Keratinocyte (primary cell): ENCODE data around the gene IFFO2. TPM values are rescaled to one million over a fixed set of nuclear protein-coding genes. Genes with fewer than 3 reads are reported as not detected.

Experiments used
- DNase-seq: peaks from one replicate; pipeline ENCODE4 v3.0.0-alpha.2; 2011; ENCODE audit warnings: low read depth, missing footprints, low spot score
- FAIRE-seq: peaks from 2 replicates; lab custom pipeline; 2011; peaks lifted over from hg19 to GRCh38; lab: Jason Lieb, UNC
- H2AFZ ChIP-seq: 2 replicates; pipeline ENCODE4 v1.6.0; 2012; ENCODE audit warnings: low read length, control low read depth, inconsistent platforms; ENCODE audit not compliant: control insufficient read depth
- H3K27ac ChIP-seq: 2 replicates; pipeline ENCODE4 v1.5.1; 2011; ENCODE audit warnings: low read length; ENCODE audit not compliant: control insufficient read depth, insufficient read depth
- H3K27me3 ChIP-seq: 3 replicates; pipeline ENCODE4 v1.6.0; 2011; ENCODE audit warnings: low read length; ENCODE audit not compliant: control insufficient read depth, insufficient read depth; ENCODE audit errors: extremely low read depth
- H3K36me3 ChIP-seq, 2 experiments: 2 replicates in 1 of 2; 3 replicates in 1 of 2; pipeline ENCODE4 v1.5.1; 2011; ENCODE audit warnings: low read length in 2 of 2, mild to moderate bottlenecking in 1 of 2; ENCODE audit not compliant: control insufficient read depth in 2 of 2, insufficient read depth in 2 of 2; ENCODE audit errors: extremely low read depth in 1 of 2
- H3K4me1 ChIP-seq: 3 replicates; pipeline ENCODE4 v1.5.1; 2011; ENCODE audit warnings: low read length; ENCODE audit not compliant: control insufficient read depth, insufficient read depth; ENCODE audit errors: extremely low read depth
- H3K4me2 ChIP-seq: 3 replicates; pipeline ENCODE4 v1.6.0; 2011; ENCODE audit warnings: low read depth, low read length; ENCODE audit not compliant: control insufficient read depth, insufficient read depth; ENCODE audit errors: extremely low read depth
- H3K4me3 ChIP-seq, 3 experiments: fragments of 200-600 bp in 1 of 3; sonication (generic) in 1 of 3; 2 replicates in 2 of 3; 3 replicates in 1 of 3; pipeline ENCODE4 v1.5.1; 2011 to 2016; ENCODE audit warnings: low read length in 3 of 3, mild to moderate bottlenecking in 3 of 3, control low read depth in 2 of 3, inconsistent platforms in 1 of 3, low read depth in 1 of 3, mixed read lengths in 1 of 3, mixed run types in 1 of 3, moderate library complexity in 1 of 3; ENCODE audit not compliant: control insufficient read depth in 2 of 3, insufficient read depth in 2 of 3; ENCODE audit errors: extremely low read depth in 1 of 3
- H3K79me2 ChIP-seq: 2 replicates; pipeline ENCODE4 v1.6.0; 2012; ENCODE audit warnings: low read length; ENCODE audit not compliant: control insufficient read depth, insufficient read depth
- H3K9ac ChIP-seq: 3 replicates; pipeline ENCODE4 v1.6.0; 2011; ENCODE audit warnings: low read length; ENCODE audit not compliant: control insufficient read depth, insufficient read depth; ENCODE audit errors: extremely low read depth
- H3K9me1 ChIP-seq: 3 replicates; pipeline ENCODE4 v1.6.0; 2011; ENCODE audit warnings: low read length; ENCODE audit not compliant: control insufficient read depth, insufficient read depth; ENCODE audit errors: extremely low read depth
- H3K9me3 ChIP-seq: 2 replicates; pipeline ENCODE4 v1.5.1; 2012; ENCODE audit warnings: low read depth, low read length; ENCODE audit not compliant: control insufficient read depth
- H4K20me1 ChIP-seq: 3 replicates; pipeline ENCODE4 v1.6.0; 2011; ENCODE audit warnings: low read length; ENCODE audit not compliant: control insufficient read depth, insufficient read depth; ENCODE audit errors: extremely low read depth
- EZH2 ChIP-seq: IDR thresholded peaks from one replicate; pipeline ENCODE4 v1.6.1; 2012; ENCODE audit warnings: inconsistent platforms, mild to moderate bottlenecking, low read length, moderate library complexity
- dilution Hi-C: fragments of 300-500 bp; cut with MboI; formaldehyde crosslinking; loops from one replicate; pipeline ENCODE4 v1.7.0; 2020; ENCODE audit warnings: low sequenced_read_pairs; ENCODE audit not compliant: extremely low pct_ligation_motif_present
- polyA plus RNA-seq, 5 experiments: library from polyadenylated mRNA; depleted of rRNA in 3 of 5; stranded (reverse) in 3 of 5; stranded (forward) in 1 of 5; unstranded in 1 of 5; fragments of >200 nt; gene quantifications; 1 replicate in 1 of 5; 2 replicates in 3 of 5; 3 replicates in 1 of 5; pipeline versions ENCODE4 v1.2.1 to v1.2.3, GENCODE V29; 2011 to 2012; ENCODE audit warnings: missing spikeins in 2 of 5, low read depth in 1 of 5, low replicate concordance in 1 of 5
- TF ChIP-seq, protein P1 (sequence below), 3 experiments: IDR thresholded peaks in 1 of 3; conservative IDR thresholded peaks in 1 of 3; optimal IDR thresholded peaks in 1 of 3; 2 replicates in 2 of 3; 3 replicates in 1 of 3; pipeline versions ENCODE3 to v1.5.1; 2011; ENCODE audit warnings: low read length in 3 of 3, mild to moderate bottlenecking in 3 of 3, moderate library complexity in 2 of 3, control low read depth in 1 of 3, inconsistent platforms in 1 of 3; ENCODE audit not compliant: insufficient read depth in 2 of 3; ENCODE audit errors: extremely low read depth in 1 of 3

IFFO2 gene
- polyA plus RNA-seq, 1 donor (not counting 4 experiments of a cell fraction or from before 2014, with no cell fraction given) = 57.9 TPM

DNA sequence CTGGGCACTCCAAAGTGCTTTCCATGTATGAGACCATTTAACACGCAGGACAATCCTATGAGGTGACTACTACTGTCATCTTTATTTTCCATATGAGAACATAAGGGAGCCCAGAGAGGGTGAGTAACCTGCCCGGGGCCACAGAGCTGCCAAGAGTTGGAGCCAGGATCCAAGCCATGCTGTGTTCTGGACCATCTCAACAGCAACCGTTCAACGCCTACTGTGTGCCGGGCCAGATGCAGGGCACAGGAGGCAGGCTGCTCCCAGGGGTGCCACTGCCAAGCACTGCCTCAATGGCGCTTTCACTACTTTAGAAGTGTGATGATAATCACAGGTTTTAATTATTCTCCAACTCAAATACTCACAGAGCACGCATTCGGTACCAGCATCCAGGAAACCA lies 57.9 kb downstream of the IFFO2 start:
- no peaks in the 10 kb centered on the region for H3K9me3 ChIP-seq
- peaks cover 22% of the 10 kb centered on the region for H3K79me2 ChIP-seq
- DNase-seq (no peak), FAIRE-seq (no peak)
- no peak overlapping the region for H3K27ac ChIP-seq
- no peak overlapping the region for H2AFZ ChIP-seq
- dilution Hi-C loops = no loop called here
- peaks cover 0 to 2% of the 10 kb centered on the region in 2 experiments for H3K36me3 ChIP-seq
- H3K9me1 ChIP-seq = no peaks in the 10 kb centered on the region
- no peaks in the 10 kb centered on the region for H4K20me1 ChIP-seq
- H3K27me3 ChIP-seq = no peaks in the 10 kb centered on the region
- H3K9ac ChIP-seq = no peak overlapping the region
- H3K4me2 ChIP-seq = no peak overlapping the region
- TF ChIP-seq EZH2 = no peak
- TF ChIP-seq, protein P1, sequence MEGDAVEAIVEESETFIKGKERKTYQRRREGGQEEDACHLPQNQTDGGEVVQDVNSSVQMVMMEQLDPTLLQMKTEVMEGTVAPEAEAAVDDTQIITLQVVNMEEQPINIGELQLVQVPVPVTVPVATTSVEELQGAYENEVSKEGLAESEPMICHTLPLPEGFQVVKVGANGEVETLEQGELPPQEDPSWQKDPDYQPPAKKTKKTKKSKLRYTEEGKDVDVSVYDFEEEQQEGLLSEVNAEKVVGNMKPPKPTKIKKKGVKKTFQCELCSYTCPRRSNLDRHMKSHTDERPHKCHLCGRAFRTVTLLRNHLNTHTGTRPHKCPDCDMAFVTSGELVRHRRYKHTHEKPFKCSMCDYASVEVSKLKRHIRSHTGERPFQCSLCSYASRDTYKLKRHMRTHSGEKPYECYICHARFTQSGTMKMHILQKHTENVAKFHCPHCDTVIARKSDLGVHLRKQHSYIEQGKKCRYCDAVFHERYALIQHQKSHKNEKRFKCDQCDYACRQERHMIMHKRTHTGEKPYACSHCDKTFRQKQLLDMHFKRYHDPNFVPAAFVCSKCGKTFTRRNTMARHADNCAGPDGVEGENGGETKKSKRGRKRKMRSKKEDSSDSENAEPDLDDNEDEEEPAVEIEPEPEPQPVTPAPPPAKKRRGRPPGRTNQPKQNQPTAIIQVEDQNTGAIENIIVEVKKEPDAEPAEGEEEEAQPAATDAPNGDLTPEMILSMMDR (optimal IDR thresholded peaks at IDR 0.05 in 1 of 3, IDR thresholded peaks at IDR 0.05 in 1 of 3, conservative IDR thresholded peaks at IDR 0.05 in 1 of 3; ENCODE audit: extremely low read depth in 1 of 3, insufficient read depth in 2 of 3, low read length in 3 of 3) = no peak
- H3K4me3 ChIP-seq = no peak overlapping the region
- peaks cover 38% of the 10 kb centered on the region for H3K4me1 ChIP-seq

DNA sequence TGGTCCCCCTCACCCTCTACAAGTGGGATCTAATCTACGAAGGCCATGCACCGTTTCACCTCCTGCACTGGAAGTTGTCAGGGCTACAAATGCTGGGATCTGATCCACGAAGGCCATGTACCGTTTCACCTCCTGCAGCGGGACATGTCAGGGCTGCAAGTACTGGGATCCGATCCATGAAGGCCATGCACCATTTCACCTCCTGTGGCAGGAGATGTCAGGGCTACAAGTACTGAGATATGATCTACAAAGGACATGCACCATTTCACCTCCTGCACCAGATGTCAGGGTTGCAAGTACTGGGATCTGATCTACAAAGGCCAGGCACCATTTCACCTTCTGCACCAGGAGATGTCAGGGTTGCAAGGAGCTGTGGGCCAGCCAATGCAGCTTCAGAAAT lies 61.2 kb downstream of the IFFO2 start:
- Histone ChIP-seq H3K9ac (no peak overlapping the region), H3K36me3 (peaks cover 2 to 3% of the 10 kb centered on the region in 2 experiments), H2AFZ (no peak overlapping the region), H3K79me2 (peaks cover 10% of the 10 kb centered on the region), H3K4me3 (no peak overlapping the region), H3K9me3 (no peaks in the 10 kb centered on the region), H4K20me1 (no peaks in the 10 kb centered on the region), H3K9me1 (no peaks in the 10 kb centered on the region), H3K27me3 (no peaks in the 10 kb centered on the region), H3K27ac (no peak overlapping the region), H3K4me1 (peaks cover 18% of the 10 kb centered on the region), H3K4me2 (no peak overlapping the region)
- dilution Hi-C loops = no loop called here
- TF ChIP-seq, protein P1 (optimal IDR thresholded peaks at IDR 0.05 in 1 of 3, IDR thresholded peaks at IDR 0.05 in 1 of 3, conservative IDR thresholded peaks at IDR 0.05 in 1 of 3; ENCODE audit: extremely low read depth in 1 of 3, insufficient read depth in 2 of 3, low read length in 3 of 3) = no peak
- TF ChIP-seq EZH2 = no peak
- no peak for DNase-seq
- no peak for FAIRE-seq
